Measurements from ENCODE around the gene WDR64. TPM values are rescaled to one million over a fixed set of nuclear protein-coding genes. Genes with fewer than 3 reads are reported as not detected.

WDR64 gene
- total and polyA plus RNA-seq, 4 donors: 0.02 to 0.70 (median 0.17) TPM

DNA sequence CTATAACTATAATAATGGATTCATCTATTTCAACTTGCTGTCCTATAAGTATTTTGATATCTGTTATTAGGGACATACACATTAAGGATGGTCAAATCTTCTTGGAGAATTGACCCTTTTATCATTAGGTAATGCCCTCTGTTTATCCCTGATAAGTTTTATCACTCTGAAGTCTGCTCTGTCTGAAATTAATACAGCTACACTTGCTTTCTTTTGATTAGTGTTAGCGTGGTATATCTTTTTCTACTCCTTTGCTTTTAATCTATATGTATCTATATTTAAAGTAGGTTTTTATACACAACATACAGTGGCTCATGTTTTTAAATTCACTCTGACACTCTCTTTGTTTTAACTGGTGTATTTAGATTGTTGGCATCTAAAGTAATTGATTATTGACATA, 126.0 kb downstream of the WDR64 start:
- Histone ChIP-seq H3K4me1 (ENCODE audit: control insufficient read depth in 4 of 4, insufficient read depth in 4 of 4, low read length in 3 of 4) (no peaks in the 10 kb centered on the region), H3K9me3 (ENCODE audit: control insufficient read depth in 4 of 4, low read length in 3 of 4) (no peaks in the 10 kb centered on the region), H3K9ac (ENCODE audit: low read depth in 1 of 2, low read length in 2 of 2) (no peak overlapping the region), H3K27ac (ENCODE audit: low read depth in 1 of 2, low read length in 2 of 2) (no peak overlapping the region), H3K36me3 (ENCODE audit: control insufficient read depth in 4 of 4, insufficient read depth in 3 of 4, low read depth in 1 of 4, low read length in 3 of 4) (no peaks in the 10 kb centered on the region), H3K27me3 (ENCODE audit: control insufficient read depth in 4 of 4, insufficient read depth in 4 of 4, low read length in 3 of 4) (no peaks in the 10 kb centered on the region), H3K4me3 (ENCODE audit: low read depth in 1 of 3, low read length in 3 of 3) (no peak overlapping the region)
- no peak for TF ChIP-seq TAF1 (conservative IDR thresholded peaks at IDR 0.05)
- TF ChIP-seq RXRA (IDR thresholded peaks at IDR 0.05): no peak
- no peak for TF ChIP-seq JUND (IDR thresholded peaks at IDR 0.05)
- TF ChIP-seq NR2F2 (IDR thresholded peaks at IDR 0.05): no peak
- no peak for TF ChIP-seq FOXA1 (IDR thresholded peaks at IDR 0.05)
- TF ChIP-seq, protein P1, sequence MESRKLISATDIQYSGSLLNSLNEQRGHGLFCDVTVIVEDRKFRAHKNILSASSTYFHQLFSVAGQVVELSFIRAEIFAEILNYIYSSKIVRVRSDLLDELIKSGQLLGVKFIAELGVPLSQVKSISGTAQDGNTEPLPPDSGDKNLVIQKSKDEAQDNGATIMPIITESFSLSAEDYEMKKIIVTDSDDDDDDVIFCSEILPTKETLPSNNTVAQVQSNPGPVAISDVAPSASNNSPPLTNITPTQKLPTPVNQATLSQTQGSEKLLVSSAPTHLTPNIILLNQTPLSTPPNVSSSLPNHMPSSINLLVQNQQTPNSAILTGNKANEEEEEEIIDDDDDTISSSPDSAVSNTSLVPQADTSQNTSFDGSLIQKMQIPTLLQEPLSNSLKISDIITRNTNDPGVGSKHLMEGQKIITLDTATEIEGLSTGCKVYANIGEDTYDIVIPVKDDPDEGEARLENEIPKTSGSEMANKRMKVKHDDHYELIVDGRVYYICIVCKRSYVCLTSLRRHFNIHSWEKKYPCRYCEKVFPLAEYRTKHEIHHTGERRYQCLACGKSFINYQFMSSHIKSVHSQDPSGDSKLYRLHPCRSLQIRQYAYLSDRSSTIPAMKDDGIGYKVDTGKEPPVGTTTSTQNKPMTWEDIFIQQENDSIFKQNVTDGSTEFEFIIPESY (IDR thresholded peaks at IDR 0.05): no peak
- TF ChIP-seq, protein P2, sequence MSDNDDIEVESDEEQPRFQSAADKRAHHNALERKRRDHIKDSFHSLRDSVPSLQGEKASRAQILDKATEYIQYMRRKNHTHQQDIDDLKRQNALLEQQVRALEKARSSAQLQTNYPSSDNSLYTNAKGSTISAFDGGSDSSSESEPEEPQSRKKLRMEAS (IDR thresholded peaks at IDR 0.05): no peak
- TF ChIP-seq GABPA (IDR thresholded peaks at IDR 0.05 in 1 of 2, conservative IDR thresholded peaks at IDR 0.05 in 1 of 2): no peak
- no peak for TF ChIP-seq FOXA2 (IDR thresholded peaks at IDR 0.05)
- no peak for TF ChIP-seq RAD21 (IDR thresholded peaks at IDR 0.05)
- no peak for TF ChIP-seq HNF4G (IDR thresholded peaks at IDR 0.05)
- TF ChIP-seq, protein P3, sequence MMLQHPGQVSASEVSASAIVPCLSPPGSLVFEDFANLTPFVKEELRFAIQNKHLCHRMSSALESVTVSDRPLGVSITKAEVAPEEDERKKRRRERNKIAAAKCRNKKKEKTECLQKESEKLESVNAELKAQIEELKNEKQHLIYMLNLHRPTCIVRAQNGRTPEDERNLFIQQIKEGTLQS (IDR thresholded peaks at IDR 0.05): no peak
- TF ChIP-seq, protein P4, sequence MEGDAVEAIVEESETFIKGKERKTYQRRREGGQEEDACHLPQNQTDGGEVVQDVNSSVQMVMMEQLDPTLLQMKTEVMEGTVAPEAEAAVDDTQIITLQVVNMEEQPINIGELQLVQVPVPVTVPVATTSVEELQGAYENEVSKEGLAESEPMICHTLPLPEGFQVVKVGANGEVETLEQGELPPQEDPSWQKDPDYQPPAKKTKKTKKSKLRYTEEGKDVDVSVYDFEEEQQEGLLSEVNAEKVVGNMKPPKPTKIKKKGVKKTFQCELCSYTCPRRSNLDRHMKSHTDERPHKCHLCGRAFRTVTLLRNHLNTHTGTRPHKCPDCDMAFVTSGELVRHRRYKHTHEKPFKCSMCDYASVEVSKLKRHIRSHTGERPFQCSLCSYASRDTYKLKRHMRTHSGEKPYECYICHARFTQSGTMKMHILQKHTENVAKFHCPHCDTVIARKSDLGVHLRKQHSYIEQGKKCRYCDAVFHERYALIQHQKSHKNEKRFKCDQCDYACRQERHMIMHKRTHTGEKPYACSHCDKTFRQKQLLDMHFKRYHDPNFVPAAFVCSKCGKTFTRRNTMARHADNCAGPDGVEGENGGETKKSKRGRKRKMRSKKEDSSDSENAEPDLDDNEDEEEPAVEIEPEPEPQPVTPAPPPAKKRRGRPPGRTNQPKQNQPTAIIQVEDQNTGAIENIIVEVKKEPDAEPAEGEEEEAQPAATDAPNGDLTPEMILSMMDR (IDR thresholded peaks at IDR 0.05; ENCODE audit: low read depth, low read length, missing input control): no peak
- no peak for TF ChIP-seq SP1 (IDR thresholded peaks at IDR 0.05)
- TF ChIP-seq, protein P5, sequence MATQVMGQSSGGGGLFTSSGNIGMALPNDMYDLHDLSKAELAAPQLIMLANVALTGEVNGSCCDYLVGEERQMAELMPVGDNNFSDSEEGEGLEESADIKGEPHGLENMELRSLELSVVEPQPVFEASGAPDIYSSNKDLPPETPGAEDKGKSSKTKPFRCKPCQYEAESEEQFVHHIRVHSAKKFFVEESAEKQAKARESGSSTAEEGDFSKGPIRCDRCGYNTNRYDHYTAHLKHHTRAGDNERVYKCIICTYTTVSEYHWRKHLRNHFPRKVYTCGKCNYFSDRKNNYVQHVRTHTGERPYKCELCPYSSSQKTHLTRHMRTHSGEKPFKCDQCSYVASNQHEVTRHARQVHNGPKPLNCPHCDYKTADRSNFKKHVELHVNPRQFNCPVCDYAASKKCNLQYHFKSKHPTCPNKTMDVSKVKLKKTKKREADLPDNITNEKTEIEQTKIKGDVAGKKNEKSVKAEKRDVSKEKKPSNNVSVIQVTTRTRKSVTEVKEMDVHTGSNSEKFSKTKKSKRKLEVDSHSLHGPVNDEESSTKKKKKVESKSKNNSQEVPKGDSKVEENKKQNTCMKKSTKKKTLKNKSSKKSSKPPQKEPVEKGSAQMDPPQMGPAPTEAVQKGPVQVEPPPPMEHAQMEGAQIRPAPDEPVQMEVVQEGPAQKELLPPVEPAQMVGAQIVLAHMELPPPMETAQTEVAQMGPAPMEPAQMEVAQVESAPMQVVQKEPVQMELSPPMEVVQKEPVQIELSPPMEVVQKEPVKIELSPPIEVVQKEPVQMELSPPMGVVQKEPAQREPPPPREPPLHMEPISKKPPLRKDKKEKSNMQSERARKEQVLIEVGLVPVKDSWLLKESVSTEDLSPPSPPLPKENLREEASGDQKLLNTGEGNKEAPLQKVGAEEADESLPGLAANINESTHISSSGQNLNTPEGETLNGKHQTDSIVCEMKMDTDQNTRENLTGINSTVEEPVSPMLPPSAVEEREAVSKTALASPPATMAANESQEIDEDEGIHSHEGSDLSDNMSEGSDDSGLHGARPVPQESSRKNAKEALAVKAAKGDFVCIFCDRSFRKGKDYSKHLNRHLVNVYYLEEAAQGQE (IDR thresholded peaks at IDR 0.05): no peak
- TF ChIP-seq YY1 (IDR thresholded peaks at IDR 0.05): no peak
- TF ChIP-seq EGR1 (IDR thresholded peaks at IDR 0.05; ENCODE audit: low read depth in 2 of 2): no peak
- TF ChIP-seq HNF4A (conservative IDR thresholded peaks at IDR 0.05): no peak
- no peak for DNase-seq (ENCODE audit: low spot score)
- WGBS: 95% methylated on average over 1 of the region's 1 CpG

All from liver (tissue), 9 donors.